GM10248 (cell line): ENCODE results near the gene CREB1.
A peak's percentile ranks its signal among the peaks of the same experiment; 100 is the strongest.

Experiments used
- CTCF ChIA-PET: fragments of 300-600 bp; sonication (Branson Sonifier 250); formaldehyde crosslinking; extraction: SDS; loops from one replicate; lab custom pipeline; 2021; ENCODE audit warnings: antibody characterized with exemption; lab: Yijun Ruan, JAX
- POLR2A ChIA-PET: fragments of 350-650 bp; sonication (Branson Sonifier 250); formaldehyde crosslinking; extraction: SDS; loops from one replicate; lab custom pipeline; 2020; ENCODE audit warnings: antibody characterized with exemption; lab: Yijun Ruan, JAX
- DNase-seq: peaks from one replicate; pipeline ENCODE4 v3.0.0; 2012; ENCODE audit errors: extremely low spot score
- CTCF ChIP-seq: IDR thresholded peaks from 2 replicates; pipeline ENCODE4 v1.5.1; 2012; ENCODE audit warnings: mild to moderate bottlenecking, low read depth; ENCODE audit errors: extremely low read depth, missing control alignments, control extremely low read depth

Gene CREB1

GRCh38 chr2:207514451-207514850 lies 15.3 kb upstream of the CREB1 start:
- DNase-seq, result no peak
- ChIA-PET CTCF (interaction anchor here (2.0 to 3.6 kb wide), 2 partner anchors 9 to 10 kb away, joined by 4 to 15 read pairs; no protein-coding TSS in a partner anchor), POLR2A (no interaction called here)
- no peak for TF ChIP-seq CTCF

- CTCF ChIA-PET, result no interaction called here
- POLR2A ChIA-PET, result no interaction called here
- DNase-seq, result no peak
- TF ChIP-seq CTCF, result no peak
Observed at GRCh38 chr2:207515671-207516070, 14.1 kb upstream of the CREB1 start.

GRCh38 chr2:207516206-207516605 lies 13.6 kb upstream of the CREB1 start:
- no peak for TF ChIP-seq CTCF
- POLR2A ChIA-PET, result no interaction called here
- CTCF ChIA-PET, result no interaction called here
- DNase-seq, result no peak

GRCh38 chr2:207523005-207523404 lies 6.8 kb upstream of the CREB1 start:
- CTCF ChIA-PET, result interaction anchor here (1.1 to 4.4 kb wide), 4 partner anchors 9 to 33 kb away, joined by 3 to 28 read pairs (median 4); no protein-coding TSS in a partner anchor
- POLR2A ChIA-PET, result no interaction called here

GRCh38 chr2:207525296-207525695 lies 4.5 kb upstream of the CREB1 start:
- POLR2A ChIA-PET, result no interaction called here
- DNase-seq, result no peak
- no peak for TF ChIP-seq CTCF
- CTCF ChIA-PET, result interaction anchor here (1.1 to 4.4 kb wide), 2 partner anchors 21 to 102 kb away, joined by 4 to 28 read pairs; no protein-coding TSS in a partner anchor

More at GRCh38 chr2:207523005-207523404, 6.8 kb upstream of the CREB1 start:
- DNase-seq, result no peak
- no peak for TF ChIP-seq CTCF

GRCh38 chr2:207528980-207529329 lies 807 bp upstream of the CREB1 start:
- CTCF ChIA-PET, result interaction anchor here (0.7 to 1.2 kb wide), 2 partner anchors 10 to 542 kb away, joined by 3 to 4 read pairs; no protein-coding TSS in a partner anchor
- peak; percentile 26 for DNase-seq
- TF ChIP-seq CTCF, result no peak

More at GRCh38 chr2:207528980-207529329, 807 bp upstream of the CREB1 start:
- POLR2A ChIA-PET, result no interaction called here
